HL-60 (cell line): Measurements from ENCODE around the gene PIMREG.

Experiments used
- DNase-seq, 2 experiments: peaks; one replicate each; pipeline ENCODE4 v3.0.0-alpha.2; 2010 to 2020; ENCODE audit warnings: low read depth in 1 of 2, low spot score in 1 of 2
- H3K27ac ChIP-seq: fragments of 250-450 bp; sonication (Bioruptor Pico); replicated peaks from 2 replicates; pipeline ENCODE4 v1.5.1; 2020; ENCODE audit warnings: mild to moderate bottlenecking, moderate library complexity
- H3K27me3 ChIP-seq: fragments of 250-450 bp; sonication (Bioruptor Pico); 2 replicates; pipeline ENCODE4 v1.5.1; 2021; ENCODE audit warnings: mild to moderate bottlenecking, moderate library complexity; ENCODE audit not compliant: insufficient read depth, poor library complexity, severe bottlenecking
- H3K4me3 ChIP-seq: replicated peaks from 2 replicates; pipeline ENCODE4 v1.5.1; 2011; ENCODE audit warnings: mild to moderate bottlenecking, control low read depth, low read length; ENCODE audit not compliant: insufficient read depth
- GABPA ChIP-seq: IDR thresholded peaks from 2 replicates; pipeline ENCODE4 v1.6.1; 2012; ENCODE audit warnings: low read depth
- POLR2AphosphoS5 ChIP-seq: IDR thresholded peaks from 2 replicates; pipeline ENCODE4 v1.6.1; 2012; ENCODE audit warnings: low read depth
- SPI1 ChIP-seq: IDR thresholded peaks from 2 replicates; pipeline ENCODE4 v1.6.1; 2012; ENCODE audit warnings: low read depth, mild to moderate bottlenecking, borderline replicate concordance
- long read RNA-seq: library from polyadenylated mRNA; unstranded; transcript quantifications from one replicate; pipeline ENCODE4 v2.0.0, GENCODE V29; 2020
- TF ChIP-seq, protein P1 (sequence below): IDR thresholded peaks from 2 replicates; pipeline ENCODE4 v1.6.1; 2012; ENCODE audit warnings: low read depth; ENCODE audit not compliant: insufficient replicate concordance
- TF ChIP-seq, protein P2 (sequence below): IDR thresholded peaks from one replicate; pipeline ENCODE4 v1.5.1; 2011; ENCODE audit warnings: low read length, control low read depth, inconsistent platforms; ENCODE audit not compliant: insufficient read depth

Gene PIMREG, protein sequence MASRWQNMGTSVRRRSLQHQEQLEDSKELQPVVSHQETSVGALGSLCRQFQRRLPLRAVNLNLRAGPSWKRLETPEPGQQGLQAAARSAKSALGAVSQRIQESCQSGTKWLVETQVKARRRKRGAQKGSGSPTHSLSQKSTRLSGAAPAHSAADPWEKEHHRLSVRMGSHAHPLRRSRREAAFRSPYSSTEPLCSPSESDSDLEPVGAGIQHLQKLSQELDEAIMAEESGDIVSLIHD
- long read RNA-seq, transcript PIMREG-201 (5 exons, 1,473 nt), result minor isoform, 21 of 110 reads
- long read RNA-seq, transcript PIMREG-203 (5 exons, 1,002 nt), result minor isoform, 6 of 110 reads
- long read RNA-seq, transcript PIMREG-205 (6 exons, 1,948 nt), result major isoform, 72 of 110 reads
- long read RNA-seq, partial matches to known transcripts, result 6 of 110 reads
- long read RNA-seq, other reads (novel, unspliced or antisense), result 4 of 110 reads

DNA sequence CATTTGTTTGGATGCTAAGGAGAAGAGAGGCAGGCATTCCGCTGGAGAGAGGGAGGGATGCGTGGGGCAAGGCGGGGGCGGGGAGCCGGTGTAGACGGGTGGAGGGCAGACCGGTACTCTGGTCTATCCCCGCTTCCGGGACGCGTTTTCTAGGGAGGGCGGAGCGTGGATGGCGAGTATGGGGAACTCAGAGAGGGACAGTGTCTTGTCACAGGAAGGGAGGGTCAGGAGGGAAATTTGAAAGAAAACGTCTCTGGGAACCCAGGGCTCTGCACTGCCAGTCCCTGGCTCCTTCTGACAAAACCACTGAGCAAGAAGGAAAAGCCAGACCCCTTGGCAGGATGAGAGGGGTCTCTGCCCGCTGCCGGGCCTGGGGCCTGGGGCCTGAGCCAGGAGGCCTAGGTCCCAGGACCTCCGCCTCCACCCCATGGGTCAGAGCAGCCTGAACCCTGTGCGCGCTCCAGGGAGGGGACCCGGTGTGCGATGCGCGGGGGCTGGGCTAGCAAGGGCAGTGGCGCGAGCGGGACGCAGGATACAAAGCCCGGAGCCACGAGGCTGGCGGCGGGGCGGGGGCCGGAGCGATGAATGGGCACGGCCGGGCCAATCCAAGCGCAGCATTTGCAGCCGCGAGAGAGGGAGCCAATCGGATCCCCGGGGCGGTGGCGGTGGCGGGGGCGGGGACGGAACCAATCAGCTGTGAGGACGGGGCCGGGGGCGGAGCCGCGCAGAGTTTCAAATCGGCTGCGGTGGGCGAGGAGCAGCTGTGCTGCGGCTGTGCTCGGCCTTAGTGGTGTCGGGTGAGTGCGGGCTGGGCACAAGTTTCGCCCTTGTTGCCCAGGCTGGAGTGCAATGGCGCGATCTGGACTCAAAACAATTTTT lies at the start of gene PIMREG:
TSS of gene PIMREG (plus strand) at position 764 of the 879 bp plus-strand sequence. CDS start 656 bp downstream, outside the sequence.
- peak in 1 of 2 experiments; percentile 30 for DNase-seq
- Histone ChIP-seq H3K27ac (no peak within 1 kb of the TSS), H3K4me3 (no peak within 1 kb of the TSS), H3K27me3 (no peaks in the 10 kb centered on the region)
- TF ChIP-seq, protein P1, sequence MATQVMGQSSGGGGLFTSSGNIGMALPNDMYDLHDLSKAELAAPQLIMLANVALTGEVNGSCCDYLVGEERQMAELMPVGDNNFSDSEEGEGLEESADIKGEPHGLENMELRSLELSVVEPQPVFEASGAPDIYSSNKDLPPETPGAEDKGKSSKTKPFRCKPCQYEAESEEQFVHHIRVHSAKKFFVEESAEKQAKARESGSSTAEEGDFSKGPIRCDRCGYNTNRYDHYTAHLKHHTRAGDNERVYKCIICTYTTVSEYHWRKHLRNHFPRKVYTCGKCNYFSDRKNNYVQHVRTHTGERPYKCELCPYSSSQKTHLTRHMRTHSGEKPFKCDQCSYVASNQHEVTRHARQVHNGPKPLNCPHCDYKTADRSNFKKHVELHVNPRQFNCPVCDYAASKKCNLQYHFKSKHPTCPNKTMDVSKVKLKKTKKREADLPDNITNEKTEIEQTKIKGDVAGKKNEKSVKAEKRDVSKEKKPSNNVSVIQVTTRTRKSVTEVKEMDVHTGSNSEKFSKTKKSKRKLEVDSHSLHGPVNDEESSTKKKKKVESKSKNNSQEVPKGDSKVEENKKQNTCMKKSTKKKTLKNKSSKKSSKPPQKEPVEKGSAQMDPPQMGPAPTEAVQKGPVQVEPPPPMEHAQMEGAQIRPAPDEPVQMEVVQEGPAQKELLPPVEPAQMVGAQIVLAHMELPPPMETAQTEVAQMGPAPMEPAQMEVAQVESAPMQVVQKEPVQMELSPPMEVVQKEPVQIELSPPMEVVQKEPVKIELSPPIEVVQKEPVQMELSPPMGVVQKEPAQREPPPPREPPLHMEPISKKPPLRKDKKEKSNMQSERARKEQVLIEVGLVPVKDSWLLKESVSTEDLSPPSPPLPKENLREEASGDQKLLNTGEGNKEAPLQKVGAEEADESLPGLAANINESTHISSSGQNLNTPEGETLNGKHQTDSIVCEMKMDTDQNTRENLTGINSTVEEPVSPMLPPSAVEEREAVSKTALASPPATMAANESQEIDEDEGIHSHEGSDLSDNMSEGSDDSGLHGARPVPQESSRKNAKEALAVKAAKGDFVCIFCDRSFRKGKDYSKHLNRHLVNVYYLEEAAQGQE, result no peak
- no peak for TF ChIP-seq SPI1
- TF ChIP-seq GABPA, result no peak

DNA sequence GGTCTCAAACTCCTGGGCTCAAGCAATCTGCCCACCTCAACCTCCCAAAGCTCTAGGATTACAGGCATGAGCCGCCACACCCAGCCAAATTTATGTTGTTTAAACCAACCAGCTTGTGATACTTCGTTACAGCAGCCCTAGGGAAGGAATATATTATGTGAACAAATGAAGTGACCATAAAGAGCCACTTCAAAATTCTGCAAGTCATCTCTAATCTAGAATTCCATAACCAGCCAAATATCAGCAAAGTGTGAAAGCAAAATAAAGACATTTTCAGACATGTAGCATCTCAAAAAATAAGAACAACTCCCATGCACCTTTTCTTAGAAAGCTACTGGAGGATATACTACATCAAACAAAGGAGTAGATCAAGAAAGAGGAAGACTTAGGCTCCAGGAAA lies 45.3 kb upstream of the PIMREG start:
- TF ChIP-seq, protein P1, result no peak
- TF ChIP-seq GABPA, result no peak
- no peak for TF ChIP-seq POLR2AphosphoS5
- TF ChIP-seq, protein P2, sequence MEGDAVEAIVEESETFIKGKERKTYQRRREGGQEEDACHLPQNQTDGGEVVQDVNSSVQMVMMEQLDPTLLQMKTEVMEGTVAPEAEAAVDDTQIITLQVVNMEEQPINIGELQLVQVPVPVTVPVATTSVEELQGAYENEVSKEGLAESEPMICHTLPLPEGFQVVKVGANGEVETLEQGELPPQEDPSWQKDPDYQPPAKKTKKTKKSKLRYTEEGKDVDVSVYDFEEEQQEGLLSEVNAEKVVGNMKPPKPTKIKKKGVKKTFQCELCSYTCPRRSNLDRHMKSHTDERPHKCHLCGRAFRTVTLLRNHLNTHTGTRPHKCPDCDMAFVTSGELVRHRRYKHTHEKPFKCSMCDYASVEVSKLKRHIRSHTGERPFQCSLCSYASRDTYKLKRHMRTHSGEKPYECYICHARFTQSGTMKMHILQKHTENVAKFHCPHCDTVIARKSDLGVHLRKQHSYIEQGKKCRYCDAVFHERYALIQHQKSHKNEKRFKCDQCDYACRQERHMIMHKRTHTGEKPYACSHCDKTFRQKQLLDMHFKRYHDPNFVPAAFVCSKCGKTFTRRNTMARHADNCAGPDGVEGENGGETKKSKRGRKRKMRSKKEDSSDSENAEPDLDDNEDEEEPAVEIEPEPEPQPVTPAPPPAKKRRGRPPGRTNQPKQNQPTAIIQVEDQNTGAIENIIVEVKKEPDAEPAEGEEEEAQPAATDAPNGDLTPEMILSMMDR, result no peak
- TF ChIP-seq SPI1, result no peak
- Histone ChIP-seq H3K27me3 (no peaks in the 10 kb centered on the region), H3K4me3 (no peak overlapping the region), H3K27ac (no peak overlapping the region)
- no peak for DNase-seq

DNA sequence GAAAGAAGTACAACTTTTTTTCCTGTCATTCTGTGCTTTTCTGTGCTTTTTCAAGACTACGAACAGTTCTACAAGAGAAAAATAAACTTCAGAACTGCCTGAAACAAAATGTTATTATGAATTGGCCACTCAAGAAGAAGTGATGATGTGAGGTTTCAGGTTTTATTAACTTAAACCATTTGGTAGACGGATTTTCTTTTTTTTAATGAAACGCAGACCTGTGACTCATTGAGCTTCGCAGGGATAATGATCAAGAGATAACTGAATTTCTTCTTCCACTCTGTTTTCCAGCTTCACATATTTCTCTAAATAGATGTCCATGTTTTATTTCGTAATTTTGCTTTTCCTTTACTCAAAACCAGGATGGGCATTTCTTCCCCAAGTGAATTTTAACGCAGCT lies 42.0 kb upstream of the PIMREG start:
- DNase-seq, result no peak
- H3K27me3 ChIP-seq, result no peaks in the 10 kb centered on the region
- TF ChIP-seq SPI1 (no peak), GABPA (no peak), POLR2AphosphoS5 (no peak)
- TF ChIP-seq, protein P1, result no peak
- TF ChIP-seq, protein P2, result no peak
- no peak overlapping the region for H3K27ac ChIP-seq
- no peak overlapping the region for H3K4me3 ChIP-seq
